PC-3 (cell line): ENCODE data around the gene CNTN4. TPM values are rescaled to one million over a fixed set of nuclear protein-coding genes. Genes with fewer than 3 reads are reported as not detected.

Source experiments
- ATAC-seq: fragments of 200-7000 bp; cut with Tn5 transposase; 2 replicates; pipeline ENCODE4 v1.9.1; 2020; ENCODE audit warnings: mild to moderate bottlenecking, moderate library complexity
- BruUV-seq: library from RNA; stranded (reverse); fragments of 400-500 nt; replicated peaks from 2 replicates; lab custom pipeline; 2021; lab: Mats Ljungman, UMichigan
- CTCF ChIA-PET: fragments of 300-600 bp; sonication (Branson Sonifier 250); formaldehyde crosslinking; loops from one replicate; lab custom pipeline; 2022; ENCODE audit warnings: antibody characterized with exemption; lab: Charles Lee
- POLR2A ChIA-PET: fragments of 300-600 bp; sonication (Branson Sonifier 250); formaldehyde crosslinking; loops from one replicate; lab custom pipeline; 2022; ENCODE audit warnings: antibody characterized with exemption; ENCODE audit not compliant: unreplicated experiment; lab: Charles Lee
- DNase-seq: peaks from one replicate; pipeline ENCODE4 v3.0.0-alpha.2; 2015
- H2AFZ ChIP-seq: fragments of 300-600 bp; sonication (generic); 2 replicates; pipeline ENCODE4 v1.6.0; 2016; ENCODE audit warnings: antibody characterized with exemption, low read length
- H3F3A ChIP-seq: fragments of 300-600 bp; sonication (generic); one replicate; pipeline ENCODE4 v1.6.0; 2017; ENCODE audit warnings: antibody characterized with exemption, low read length, control low read depth, mild to moderate bottlenecking; ENCODE audit not compliant: unreplicated experiment
- H3K27ac ChIP-seq: fragments of 300-600 bp; sonication (generic); 2 replicates; pipeline ENCODE4 v1.5.1; 2016; ENCODE audit warnings: mild to moderate bottlenecking, low read length
- H3K27me3 ChIP-seq: fragments of 300-600 bp; sonication (generic); 2 replicates; pipeline ENCODE4 v1.6.1; 2016; ENCODE audit warnings: low read length, mixed read lengths
- H3K36me3 ChIP-seq: fragments of 300-600 bp; sonication (generic); 2 replicates; pipeline ENCODE4 v1.6.1; 2016; ENCODE audit warnings: low read depth, mixed run types, low read length, mixed read lengths
- H3K4me1 ChIP-seq: fragments of 300-600 bp; sonication (generic); 2 replicates; pipeline ENCODE4 v1.5.1; 2016; ENCODE audit warnings: low read length; ENCODE audit not compliant: insufficient read depth
- H3K4me2 ChIP-seq: fragments of 300-600 bp; sonication (generic); 2 replicates; pipeline ENCODE4 v1.6.0; 2016; ENCODE audit warnings: low read length
- H3K4me3 ChIP-seq: fragments of 300-600 bp; sonication (generic); 2 replicates; pipeline ENCODE4 v1.5.1; 2016; ENCODE audit warnings: mild to moderate bottlenecking, low read length, mixed read lengths
- H3K79me2 ChIP-seq: fragments of 300-600 bp; sonication (generic); 2 replicates; pipeline ENCODE4 v1.6.1; 2017; ENCODE audit warnings: low read length, mixed read lengths
- H3K9ac ChIP-seq: fragments of 300-600 bp; sonication (generic); 2 replicates; pipeline ENCODE4 v1.6.0; 2016; ENCODE audit warnings: mild to moderate bottlenecking, low read length
- H3K9me2 ChIP-seq: fragments of 300-600 bp; sonication (generic); replicated peaks from 2 replicates; pipeline ENCODE4 v1.6.1; 2016; ENCODE audit warnings: mixed run types, low read length, mixed read lengths
- H3K9me3 ChIP-seq: fragments of 300-600 bp; sonication (generic); 2 replicates; pipeline ENCODE4 v1.6.1; 2016; ENCODE audit warnings: low read length, mixed read lengths
- H4K20me1 ChIP-seq: fragments of 300-600 bp; sonication (generic); 2 replicates; pipeline ENCODE4 v1.6.1; 2016; ENCODE audit warnings: low read length, mixed read lengths
- EZH2 ChIP-seq: fragments of 300-600 bp; sonication (generic); IDR thresholded peaks from one replicate; pipeline ENCODE4 v1.6.1; 2017; ENCODE audit warnings: antibody characterized with exemption, mild to moderate bottlenecking, low read length; ENCODE audit not compliant: unreplicated experiment
- EZH2phosphoT487 ChIP-seq: fragments of 300-600 bp; sonication (generic); IDR thresholded peaks from 2 replicates; pipeline ENCODE4 v1.6.1; 2018; ENCODE audit warnings: mild to moderate bottlenecking, antibody characterized with exemption, low read length, borderline replicate concordance
- intact Hi-C: fragments of 100-400 bp; cut with micrococcal nuclease; formaldehyde crosslinking; loops from 2 replicates; pipeline ENCODE4 v1.9.0; 2023
- total RNA-seq: library from RNA; depleted of rRNA; stranded (reverse); fragments of >200 nt; gene quantifications from 2 replicates; pipeline ENCODE4 v1.2.3, GENCODE V29; 2014
- TF ChIP-seq, protein P1 (sequence below): fragments of 300-600 bp; sonication (generic); conservative IDR thresholded peaks from 2 replicates; pipeline ENCODE4 v1.5.1; 2017; ENCODE audit warnings: antibody characterized with exemption, low read depth, mild to moderate bottlenecking, low read length

Gene CNTN4
- total RNA-seq, 1 experiment from 2014 or later = not detected

DNA sequence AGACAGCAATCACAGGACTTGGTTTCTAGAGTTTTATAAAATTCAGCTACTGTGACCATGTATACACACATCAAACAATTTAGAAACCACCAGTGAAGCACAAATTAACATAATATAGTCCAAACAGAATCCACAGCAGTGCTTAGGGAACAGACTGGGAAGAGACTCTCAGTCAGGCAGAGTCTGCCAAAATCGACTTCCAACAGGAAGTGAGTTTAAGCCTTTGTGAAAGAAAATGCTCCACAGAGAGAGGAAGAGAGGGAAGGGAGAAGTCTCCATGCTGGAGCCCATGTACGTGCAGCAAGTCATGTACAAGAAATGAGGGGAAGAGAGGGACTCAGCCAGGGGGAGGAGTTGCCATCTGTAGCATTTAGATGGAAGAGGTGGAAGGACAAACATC is 838.9 kb downstream of the CNTN4 start:
- no peak overlapping the region for H3K4me2 ChIP-seq
- H3K9me3 ChIP-seq = peaks cover 9% of the 10 kb centered on the region
- H3K4me1 ChIP-seq = no peaks in the 10 kb centered on the region
- no peaks in the 10 kb centered on the region for H3K79me2 ChIP-seq
- CTCF ChIA-PET = no interaction called here
- no peaks in the 10 kb centered on the region for H3K9me2 ChIP-seq
- no peak overlapping the region for H3K27ac ChIP-seq
- no peaks in the 10 kb centered on the region for H3F3A ChIP-seq
- TF ChIP-seq EZH2 (no peak), EZH2phosphoT487 (no peak)
- TF ChIP-seq, protein P1, sequence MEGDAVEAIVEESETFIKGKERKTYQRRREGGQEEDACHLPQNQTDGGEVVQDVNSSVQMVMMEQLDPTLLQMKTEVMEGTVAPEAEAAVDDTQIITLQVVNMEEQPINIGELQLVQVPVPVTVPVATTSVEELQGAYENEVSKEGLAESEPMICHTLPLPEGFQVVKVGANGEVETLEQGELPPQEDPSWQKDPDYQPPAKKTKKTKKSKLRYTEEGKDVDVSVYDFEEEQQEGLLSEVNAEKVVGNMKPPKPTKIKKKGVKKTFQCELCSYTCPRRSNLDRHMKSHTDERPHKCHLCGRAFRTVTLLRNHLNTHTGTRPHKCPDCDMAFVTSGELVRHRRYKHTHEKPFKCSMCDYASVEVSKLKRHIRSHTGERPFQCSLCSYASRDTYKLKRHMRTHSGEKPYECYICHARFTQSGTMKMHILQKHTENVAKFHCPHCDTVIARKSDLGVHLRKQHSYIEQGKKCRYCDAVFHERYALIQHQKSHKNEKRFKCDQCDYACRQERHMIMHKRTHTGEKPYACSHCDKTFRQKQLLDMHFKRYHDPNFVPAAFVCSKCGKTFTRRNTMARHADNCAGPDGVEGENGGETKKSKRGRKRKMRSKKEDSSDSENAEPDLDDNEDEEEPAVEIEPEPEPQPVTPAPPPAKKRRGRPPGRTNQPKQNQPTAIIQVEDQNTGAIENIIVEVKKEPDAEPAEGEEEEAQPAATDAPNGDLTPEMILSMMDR = no peak
- H3K27me3 ChIP-seq = no peaks in the 10 kb centered on the region
- H3K4me3 ChIP-seq = no peak overlapping the region
- no peak overlapping the region for H3K9ac ChIP-seq
- POLR2A ChIA-PET = no interaction called here
- intact Hi-C loops = no loop called here
- H3K36me3 ChIP-seq = no peaks in the 10 kb centered on the region
- no peak overlapping the region for H2AFZ ChIP-seq
- no peaks in the 10 kb centered on the region for H4K20me1 ChIP-seq
- no TSS peak for BruUV-seq
- DNase-seq (no peak), ATAC-seq (no peak)

GRCh38 chr3:2938711-2939110 is 840.0 kb downstream of the CNTN4 start:
- Histone ChIP-seq H3K36me3 (no peaks in the 10 kb centered on the region), H3K4me3 (no peak overlapping the region), H3K4me2 (no peak overlapping the region), H3K79me2 (no peaks in the 10 kb centered on the region), H3K9ac (no peak overlapping the region), H3K27ac (no peak overlapping the region), H3K9me2 (no peaks in the 10 kb centered on the region), H3K9me3 (peaks cover 6% of the 10 kb centered on the region; the same call in 1 of the 2 replicates), H3K27me3 (no peaks in the 10 kb centered on the region), H2AFZ (no peak overlapping the region), H3F3A (no peaks in the 10 kb centered on the region), H4K20me1 (no peaks in the 10 kb centered on the region), H3K4me1 (no peaks in the 10 kb centered on the region)
- no TSS peak for BruUV-seq
- ATAC-seq = no peak
- POLR2A ChIA-PET = no interaction called here
- TF ChIP-seq, protein P1 = no peak
- TF ChIP-seq EZH2phosphoT487 (no peak), EZH2 (no peak)
- no peak for DNase-seq
- CTCF ChIA-PET = no interaction called here
- intact Hi-C loops = no loop called here

DNA sequence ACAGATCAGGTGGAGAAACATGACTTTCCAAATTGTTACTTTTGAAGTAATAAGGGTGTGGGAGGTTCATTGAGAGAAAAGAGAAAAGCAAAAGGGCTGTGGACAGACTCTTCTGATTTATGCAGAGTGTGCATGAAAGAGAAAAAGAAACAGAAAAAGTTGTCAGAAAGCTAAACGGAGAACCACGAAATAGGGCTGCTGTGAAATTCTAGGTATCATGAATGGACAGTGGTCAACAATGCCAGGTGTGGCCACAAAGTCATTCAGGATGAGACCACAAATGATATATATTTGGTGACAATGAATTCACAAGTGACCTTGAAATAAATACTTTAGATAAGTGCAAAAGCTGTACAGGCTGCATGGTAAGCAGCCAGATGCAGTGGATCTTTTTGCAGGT is 841.4 kb downstream of the CNTN4 start:
- no peak for TF ChIP-seq EZH2
- TF ChIP-seq, protein P1 = no peak
- TF ChIP-seq EZH2phosphoT487 = no peak
- Histone ChIP-seq H3K4me2 (no peak overlapping the region), H3K36me3 (no peaks in the 10 kb centered on the region), H3K9me3 (peaks cover 6% of the 10 kb centered on the region; the same call in 1 of the 2 replicates), H3K4me3 (no peak overlapping the region), H2AFZ (no peak overlapping the region), H3K4me1 (no peaks in the 10 kb centered on the region), H3K27ac (no peak overlapping the region), H3K79me2 (no peaks in the 10 kb centered on the region), H3F3A (no peaks in the 10 kb centered on the region), H3K27me3 (no peaks in the 10 kb centered on the region), H3K9me2 (no peaks in the 10 kb centered on the region), H3K9ac (no peak overlapping the region), H4K20me1 (no peaks in the 10 kb centered on the region)
- ChIA-PET CTCF (no interaction called here), POLR2A (no interaction called here)
- no TSS peak for BruUV-seq
- ATAC-seq (no peak), DNase-seq (no peak)
- intact Hi-C loops = no loop called here
